ENCODE results near the gene ELP1. TPM values are rescaled to one million over a fixed set of nuclear protein-coding genes. Genes with fewer than 3 reads are reported as not detected.

The ELP1 gene
- polyA plus RNA-seq, 1 donor (not counting 4 experiments of a cell fraction or from before 2014, with no cell fraction given), result 49.6 TPM

GRCh38 chr9:108834959-108835665, 98.8 kb downstream of the ELP1 start:
- Histone ChIP-seq H3K4me1 (ENCODE audit: control insufficient read depth, extremely low read depth, insufficient read depth, low read length) (peaks cover 68% of the 10 kb centered on the region), H3K9me1 (ENCODE audit: control insufficient read depth, extremely low read depth, insufficient read depth, low read length) (no peaks in the 10 kb centered on the region), H3K27ac (ENCODE audit: control insufficient read depth, insufficient read depth, low read length) (peak overlapping the region; percentile 93), H3K27me3 (ENCODE audit: control insufficient read depth, extremely low read depth, insufficient read depth, low read length) (no peaks in the 10 kb centered on the region), H4K20me1 (ENCODE audit: control insufficient read depth, extremely low read depth, insufficient read depth, low read length) (no peaks in the 10 kb centered on the region), H3K4me2 (ENCODE audit: control insufficient read depth, extremely low read depth, insufficient read depth, low read depth, low read length) (peak overlapping the region; percentile 89), H2AFZ (ENCODE audit: control insufficient read depth, low read length) (no peak overlapping the region), H3K36me3 (ENCODE audit: control insufficient read depth in 2 of 2, extremely low read depth in 1 of 2, insufficient read depth in 2 of 2, low read length in 2 of 2) (no peaks in the 10 kb centered on the region), H3K9me3 (ENCODE audit: control insufficient read depth, low read depth, low read length) (peaks cover 2% of the 10 kb centered on the region), H3K4me3 (ENCODE audit: control insufficient read depth in 2 of 3, extremely low read depth in 1 of 3, insufficient read depth in 2 of 3, low read depth in 1 of 3, low read length in 3 of 3) (no peak overlapping the region), H3K9ac (ENCODE audit: control insufficient read depth, extremely low read depth, insufficient read depth, low read length) (peak overlapping the region; percentile 24), H3K79me2 (ENCODE audit: control insufficient read depth, insufficient read depth, low read length) (no peaks in the 10 kb centered on the region)
- TF ChIP-seq EZH2 (IDR thresholded peaks at IDR 0.05; ENCODE audit: low read length), result no peak
- FAIRE-seq, result no peak
- dilution Hi-C loops (cut with MboI; ENCODE audit: extremely low pct_ligation_motif_present, low sequenced_read_pairs), result no loop called here
- peak; percentile 81 for DNase-seq (ENCODE audit: low read depth, low spot score)

GRCh38 chr9:108832179-108832500, 101.8 kb downstream of the ELP1 start:
- peak overlapping the region; percentile 55 for H3K27ac ChIP-seq (ENCODE audit: control insufficient read depth, insufficient read depth, low read length)

More at GRCh38 chr9:108832179-108832500, 101.8 kb downstream of the ELP1 start:
- H2AFZ ChIP-seq (ENCODE audit: control insufficient read depth, low read length), result no peak overlapping the region
- no peak overlapping the region for H3K9ac ChIP-seq (ENCODE audit: control insufficient read depth, extremely low read depth, insufficient read depth, low read length)
- no peaks in the 10 kb centered on the region for H3K36me3 ChIP-seq (ENCODE audit: control insufficient read depth in 2 of 2, extremely low read depth in 1 of 2, insufficient read depth in 2 of 2, low read length in 2 of 2)
- DNase-seq (ENCODE audit: low read depth, low spot score) (no peak), FAIRE-seq (no peak)
- TF ChIP-seq EZH2 (IDR thresholded peaks at IDR 0.05; ENCODE audit: low read length) (no peak), CTCF (optimal IDR thresholded peaks at IDR 0.05 in 1 of 3, IDR thresholded peaks at IDR 0.05 in 1 of 3, conservative IDR thresholded peaks at IDR 0.05 in 1 of 3; ENCODE audit: extremely low read depth in 1 of 3, insufficient read depth in 2 of 3, low read length in 3 of 3) (no peak)
- peaks cover 58% of the 10 kb centered on the region for H3K4me1 ChIP-seq (ENCODE audit: control insufficient read depth, extremely low read depth, insufficient read depth, low read length)
- H3K27me3 ChIP-seq (ENCODE audit: control insufficient read depth, extremely low read depth, insufficient read depth, low read length), result no peaks in the 10 kb centered on the region
- no peaks in the 10 kb centered on the region for H3K79me2 ChIP-seq (ENCODE audit: control insufficient read depth, insufficient read depth, low read length)
- H3K4me3 ChIP-seq (ENCODE audit: control insufficient read depth in 2 of 3, extremely low read depth in 1 of 3, insufficient read depth in 2 of 3, low read depth in 1 of 3, low read length in 3 of 3), result no peak overlapping the region
- H3K9me3 ChIP-seq (ENCODE audit: control insufficient read depth, low read depth, low read length), result no peaks in the 10 kb centered on the region
- dilution Hi-C loops (cut with MboI; ENCODE audit: extremely low pct_ligation_motif_present, low sequenced_read_pairs), result no loop called here
- H3K4me2 ChIP-seq (ENCODE audit: control insufficient read depth, extremely low read depth, insufficient read depth, low read depth, low read length), result peak overlapping the region; percentile 52
- H4K20me1 ChIP-seq (ENCODE audit: control insufficient read depth, extremely low read depth, insufficient read depth, low read length), result no peaks in the 10 kb centered on the region
- no peaks in the 10 kb centered on the region for H3K9me1 ChIP-seq (ENCODE audit: control insufficient read depth, extremely low read depth, insufficient read depth, low read length)
